ENCODE measurements around the gene YOD1. TPM values are rescaled to one million over a fixed set of nuclear protein-coding genes. Genes with fewer than 3 reads are reported as not detected.

YOD1 gene
- total RNA-seq, 4 donors from 2014 or later, result 9.0 to 17.5 (median 12.0) TPM

DNA sequence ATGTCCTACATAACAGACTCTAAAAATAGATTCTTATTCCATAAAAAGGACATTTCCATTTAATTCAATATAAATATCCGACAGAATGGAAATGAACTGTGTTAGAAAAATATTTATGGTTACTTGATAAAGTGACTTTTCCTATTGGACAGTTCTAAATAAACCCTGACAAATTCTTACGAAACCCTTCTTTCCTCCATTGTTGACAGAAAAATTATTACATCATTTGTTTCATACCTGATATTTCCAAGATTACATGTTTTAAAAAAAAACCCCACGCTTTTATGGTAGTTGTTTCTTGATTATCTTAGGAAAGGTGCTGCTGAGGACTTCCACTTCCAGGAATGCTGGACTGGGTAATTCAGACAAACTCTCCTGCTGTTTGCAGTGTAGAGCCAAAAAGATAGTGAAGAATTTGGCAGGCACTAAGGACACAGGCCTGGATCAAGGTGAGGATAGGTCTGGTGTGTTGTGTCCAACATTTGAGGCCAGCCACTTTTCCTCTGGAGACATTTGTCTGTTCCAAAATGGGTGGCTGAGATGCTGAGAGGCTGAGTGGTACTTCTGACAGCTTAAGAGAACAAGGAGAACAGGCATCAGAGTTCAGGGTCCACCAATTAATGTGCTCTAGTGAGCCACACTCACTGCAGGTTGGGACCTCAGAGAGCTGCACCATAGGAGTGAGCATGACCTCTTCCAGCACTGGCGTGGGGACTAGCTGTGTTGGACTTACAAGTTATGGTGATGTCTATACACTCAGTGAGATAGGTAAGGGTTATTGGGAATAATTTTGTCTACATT is 11.4 kb downstream of the YOD1 start:
- whole genome bisulfite sequencing, 2 donors (ENCODE audit: low coverage in 1 of 2), result 92 to 96% methylated on average over 3 to 4 of the region's 4 CpGs
- intact Hi-C loops (cut with DNase I; ENCODE audit: low total_unique reads) (no loop called here), in situ Hi-C loops (cut with MboI; ENCODE audit: low pct_ligation_motif_present in 1 of 4, low pct_unique_long_range_greater_than_20kb in 1 of 4, low sequenced_read_pairs in 3 of 4) (no loop called here)
- H3K27me3 ChIP-seq, result no peaks in the 10 kb centered on the region
- no peak for TF ChIP-seq POLR2AphosphoS5 (IDR thresholded peaks at IDR 0.05)
- TF ChIP-seq EP300 (IDR thresholded peaks at IDR 0.05; ENCODE audit: low read depth), result no peak
- TF ChIP-seq POLR2A (IDR thresholded peaks at IDR 0.05), result no peak
- TF ChIP-seq, protein P1, sequence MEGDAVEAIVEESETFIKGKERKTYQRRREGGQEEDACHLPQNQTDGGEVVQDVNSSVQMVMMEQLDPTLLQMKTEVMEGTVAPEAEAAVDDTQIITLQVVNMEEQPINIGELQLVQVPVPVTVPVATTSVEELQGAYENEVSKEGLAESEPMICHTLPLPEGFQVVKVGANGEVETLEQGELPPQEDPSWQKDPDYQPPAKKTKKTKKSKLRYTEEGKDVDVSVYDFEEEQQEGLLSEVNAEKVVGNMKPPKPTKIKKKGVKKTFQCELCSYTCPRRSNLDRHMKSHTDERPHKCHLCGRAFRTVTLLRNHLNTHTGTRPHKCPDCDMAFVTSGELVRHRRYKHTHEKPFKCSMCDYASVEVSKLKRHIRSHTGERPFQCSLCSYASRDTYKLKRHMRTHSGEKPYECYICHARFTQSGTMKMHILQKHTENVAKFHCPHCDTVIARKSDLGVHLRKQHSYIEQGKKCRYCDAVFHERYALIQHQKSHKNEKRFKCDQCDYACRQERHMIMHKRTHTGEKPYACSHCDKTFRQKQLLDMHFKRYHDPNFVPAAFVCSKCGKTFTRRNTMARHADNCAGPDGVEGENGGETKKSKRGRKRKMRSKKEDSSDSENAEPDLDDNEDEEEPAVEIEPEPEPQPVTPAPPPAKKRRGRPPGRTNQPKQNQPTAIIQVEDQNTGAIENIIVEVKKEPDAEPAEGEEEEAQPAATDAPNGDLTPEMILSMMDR (IDR thresholded peaks at IDR 0.05), result no peak
- no peaks in the 10 kb centered on the region for H3K9me3 ChIP-seq
- peaks cover 0 to 6% (median 0%) of the 10 kb centered on the region in 4 donors for H3K36me3 ChIP-seq
- no peak overlapping the region for H3K4me3 ChIP-seq
- H3K27ac ChIP-seq, result no peak overlapping the region
- no peak for DNase-seq
- peaks cover 0 to 8% (median 2%) of the 10 kb centered on the region in 4 donors for H3K4me1 ChIP-seq

DNA sequence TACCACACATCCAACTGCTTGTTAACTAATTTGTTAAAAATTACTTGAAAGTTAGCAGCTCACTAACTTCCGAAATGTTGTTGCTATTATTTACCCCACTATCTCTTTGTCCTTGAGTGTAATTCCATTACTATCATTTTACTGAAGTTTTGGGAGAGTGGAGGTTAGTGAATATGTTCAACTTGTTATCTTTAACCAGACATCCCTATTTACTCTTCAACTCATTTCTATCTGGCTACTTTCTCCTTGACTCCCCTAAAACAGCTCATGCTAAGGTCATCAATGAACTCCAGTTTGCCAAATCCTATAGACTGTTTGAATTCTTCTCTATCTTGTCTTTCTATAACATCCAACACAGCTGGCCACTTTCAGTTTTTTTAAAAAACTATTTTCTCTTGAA is 14.1 kb downstream of the YOD1 start:
- Histone ChIP-seq H3K4me3 (no peak overlapping the region), H3K27ac (no peak overlapping the region), H3K36me3 (no peaks in the 10 kb centered on the region), H3K27me3 (no peaks in the 10 kb centered on the region), H3K4me1 (peaks cover 0 to 15% (median 3%) of the 10 kb centered on the region in 4 donors), H3K9me3 (no peaks in the 10 kb centered on the region)
- DNase-seq, result no peak
- in situ Hi-C loops (cut with MboI; ENCODE audit: low pct_ligation_motif_present in 1 of 4, low pct_unique_long_range_greater_than_20kb in 1 of 4, low sequenced_read_pairs in 3 of 4), result no loop called here
- TF ChIP-seq, protein P1 (IDR thresholded peaks at IDR 0.05), result no peak
- TF ChIP-seq POLR2A (IDR thresholded peaks at IDR 0.05), result no peak
- WGBS, 2 donors (ENCODE audit: low coverage in 1 of 2), result 88% methylated on average over 1 of the region's 1 CpG; no CpG with 5 or more reads in 1 of the 2 donors
- intact Hi-C loops (cut with DNase I; ENCODE audit: low total_unique reads), result no loop called here

DNA sequence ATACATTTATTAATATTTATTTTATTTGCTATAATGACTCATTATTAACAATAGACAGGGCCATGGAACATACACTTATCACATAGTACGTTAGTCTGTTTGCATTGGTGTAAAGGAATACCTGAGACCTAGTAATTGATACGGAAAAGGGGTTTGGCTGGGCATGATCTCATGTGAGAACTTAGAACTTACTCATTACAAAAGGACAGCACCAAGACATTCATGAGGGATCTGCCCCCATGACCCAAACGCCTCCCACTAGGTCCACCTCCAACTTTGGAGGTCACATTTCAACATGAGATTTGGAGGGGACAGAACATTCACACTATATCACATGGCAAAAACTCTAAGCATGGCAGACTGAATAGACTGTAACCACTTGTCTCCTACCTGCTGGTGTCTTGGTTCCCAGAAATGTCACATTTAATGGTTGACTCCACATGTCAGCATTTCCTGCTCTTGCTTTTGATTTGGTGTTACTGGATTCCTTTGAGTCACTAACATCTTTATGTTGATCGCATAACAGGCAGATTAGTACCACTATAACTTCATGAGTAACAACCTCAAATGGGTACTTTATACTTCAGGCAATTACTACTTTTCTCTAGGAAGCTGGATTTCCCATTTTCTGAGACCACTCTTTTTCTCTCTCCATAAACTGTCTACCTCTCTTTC is 15.0 kb downstream of the YOD1 start:
- 65 to 88% methylated on average over 4 of the region's 4 CpGs for WGBS, 2 donors (ENCODE audit: low coverage in 1 of 2)
- in situ Hi-C loops (cut with MboI; ENCODE audit: low pct_ligation_motif_present in 1 of 4, low pct_unique_long_range_greater_than_20kb in 1 of 4, low sequenced_read_pairs in 3 of 4) (no loop called here), intact Hi-C loops (cut with DNase I; ENCODE audit: low total_unique reads) (no loop called here)
- H3K4me1 ChIP-seq, result peaks cover 0 to 15% (median 3%) of the 10 kb centered on the region in 4 donors
- H3K27me3 ChIP-seq, result no peaks in the 10 kb centered on the region
- no peak overlapping the region for H3K4me3 ChIP-seq
- no peaks in the 10 kb centered on the region for H3K9me3 ChIP-seq
- no peaks in the 10 kb centered on the region for H3K36me3 ChIP-seq
- TF ChIP-seq EP300 (IDR thresholded peaks at IDR 0.05; ENCODE audit: low read depth) (no peak), POLR2A (IDR thresholded peaks at IDR 0.05) (no peak), POLR2AphosphoS5 (IDR thresholded peaks at IDR 0.05) (no peak)
- TF ChIP-seq, protein P1 (IDR thresholded peaks at IDR 0.05), result no peak
- DNase-seq, result no peak
- no peak overlapping the region for H3K27ac ChIP-seq

DNA sequence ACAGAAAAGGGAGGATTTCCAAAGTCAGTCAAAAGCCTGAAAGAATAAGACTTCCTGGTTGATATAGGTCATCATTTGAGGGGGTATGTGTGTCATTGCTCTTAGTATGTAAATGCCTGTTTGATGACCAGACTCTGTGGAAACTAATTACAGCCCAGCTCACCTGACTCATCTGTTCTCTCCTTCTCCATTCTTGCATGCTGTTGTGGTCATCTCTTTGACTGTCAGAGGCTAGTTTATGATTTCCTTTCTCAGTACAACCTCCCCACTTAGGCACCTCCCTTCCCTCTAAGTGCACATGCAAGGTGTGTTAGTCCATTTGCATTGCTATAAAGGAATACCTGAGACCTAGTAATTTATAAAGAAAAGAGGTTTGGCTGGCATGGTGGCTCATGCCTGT is 16.0 kb downstream of the YOD1 start:
- intact Hi-C loops (cut with DNase I; ENCODE audit: low total_unique reads), result no loop called here
- no peaks in the 10 kb centered on the region for H3K36me3 ChIP-seq
- H3K4me1 ChIP-seq, result peaks cover 0 to 23% (median 6%) of the 10 kb centered on the region in 4 donors
- H3K9me3 ChIP-seq, result no peaks in the 10 kb centered on the region
- in situ Hi-C loops (cut with MboI; ENCODE audit: low pct_ligation_motif_present in 1 of 4, low pct_unique_long_range_greater_than_20kb in 1 of 4, low sequenced_read_pairs in 3 of 4), result no loop called here
- TF ChIP-seq, protein P1 (IDR thresholded peaks at IDR 0.05), result no peak
- peak in 1 of 3 donors; percentile 18 for TF ChIP-seq POLR2AphosphoS5 (IDR thresholded peaks at IDR 0.05)
- no peak for TF ChIP-seq POLR2A (IDR thresholded peaks at IDR 0.05)
- no peak for TF ChIP-seq EP300 (IDR thresholded peaks at IDR 0.05; ENCODE audit: low read depth)
- H3K4me3 ChIP-seq, result no peak overlapping the region
- H3K27ac ChIP-seq, result peak overlapping the region in 2 of 4 donors; percentile 13 to 20
- no peak for DNase-seq
- no peaks in the 10 kb centered on the region for H3K27me3 ChIP-seq
